Vagina (tissue), 2 donors: ENCODE measurements around the gene VPS4A. TPM values are rescaled to one million over a fixed set of nuclear protein-coding genes. Genes with fewer than 3 reads are reported as not detected.

ENCODE experiments used
- DNase-seq, 2 donors: peaks; one replicate each; pipeline ENCODE4 v3.0.0-alpha.2; 2017; ENCODE audit errors: extremely low spot score in 2 of 2
- H3K27ac ChIP-seq: fragments of 200-600 bp; sonication (generic); one replicate; pipeline ENCODE4 v1.5.1; 2019
- H3K27me3 ChIP-seq: fragments of 200-600 bp; sonication (generic); one replicate; pipeline ENCODE4 v1.5.1; 2019
- H3K36me3 ChIP-seq, 2 donors: fragments of 200-600 bp; sonication (generic); one replicate each; pipeline ENCODE4 v1.5.1; 2017 to 2019
- H3K4me1 ChIP-seq: fragments of 200-600 bp; sonication (generic); one replicate; pipeline ENCODE4 v1.5.1; 2019
- H3K4me3 ChIP-seq, 2 donors: fragments of 200-600 bp; sonication (generic); 1 replicate in 1 of 2; 2 replicates in 1 of 2; pipeline ENCODE4 v1.5.1; 2016 to 2019
- H3K9me3 ChIP-seq: fragments of 200-600 bp; sonication (generic); one replicate; pipeline ENCODE4 v1.5.1; 2019
- CTCF ChIP-seq, 3 experiments: fragments of 450-650 bp in 2 of 3; fragments of 200-600 bp in 1 of 3; sonication (generic) in 1 of 3; IDR thresholded peaks; one replicate each; pipeline ENCODE4 v1.5.1; 2017 to 2019; ENCODE audit warnings: antibody characterized with exemption in 3 of 3, mild to moderate bottlenecking in 2 of 3, moderate library complexity in 2 of 3
- POLR2A ChIP-seq, 2 donors: fragments of 450-650 bp; IDR thresholded peaks; one replicate each; pipeline ENCODE4 v1.6.1; 2017; ENCODE audit warnings: antibody characterized with exemption in 2 of 2, mild to moderate bottlenecking in 2 of 2, moderate library complexity in 2 of 2
- POLR2AphosphoS5 ChIP-seq, 2 donors: sonication (generic); formaldehyde crosslinking; IDR thresholded peaks; one replicate each; pipeline ENCODE4 v1.9.0; 2017; ENCODE audit warnings: antibody characterized with exemption in 2 of 2, mild to moderate bottlenecking in 2 of 2, low read depth in 1 of 2; ENCODE audit not compliant: insufficient read depth in 1 of 2
- intact Hi-C: fragments of 100-400 bp; cut with DNase I; formaldehyde crosslinking; loops from one replicate; pipeline ENCODE4 v1.15.1; 2023
- total RNA-seq: library from RNA; depleted of rRNA; stranded (reverse); fragments of >200 nt; gene quantifications from one replicate; pipeline ENCODE4 v1.2.3, GENCODE V29; 2016

The VPS4A gene
- total RNA-seq, 1 donor from 2014 or later = 27.7 TPM

- no peaks in the 10 kb centered on the region for H3K9me3 ChIP-seq
- no peaks in the 10 kb centered on the region for H3K4me1 ChIP-seq
- no peak overlapping the region for H3K27ac ChIP-seq
- no peak overlapping the region for H3K4me3 ChIP-seq
- intact Hi-C loops = no loop called here
- DNase-seq = peak in 1 of 2 donors; percentile 20
- no peak for TF ChIP-seq POLR2A (IDR thresholded peaks at IDR 0.05)
- TF ChIP-seq POLR2AphosphoS5 (IDR thresholded peaks at IDR 0.05; ENCODE audit: insufficient read depth in 1 of 2, low read depth in 1 of 2) = no peak
- no peak for TF ChIP-seq CTCF (IDR thresholded peaks at IDR 0.05)
- H3K36me3 ChIP-seq = peaks cover 0 to 28% of the 10 kb centered on the region in 2 donors
- H3K27me3 ChIP-seq = no peaks in the 10 kb centered on the region
Measured at GRCh38 chr16:69298261-69298660, 12.9 kb upstream of the VPS4A start.

- peaks cover 0 to 36% of the 10 kb centered on the region in 2 donors for H3K36me3 ChIP-seq
- TF ChIP-seq CTCF (IDR thresholded peaks at IDR 0.05) (no peak), POLR2AphosphoS5 (IDR thresholded peaks at IDR 0.05; ENCODE audit: insufficient read depth in 1 of 2, low read depth in 1 of 2) (no peak), POLR2A (IDR thresholded peaks at IDR 0.05) (no peak)
- no peak overlapping the region for H3K27ac ChIP-seq
- intact Hi-C loops = no loop called here
- H3K4me3 ChIP-seq = no peak overlapping the region
- H3K9me3 ChIP-seq = no peaks in the 10 kb centered on the region
- no peaks in the 10 kb centered on the region for H3K4me1 ChIP-seq
- H3K27me3 ChIP-seq = no peaks in the 10 kb centered on the region
- peak; percentile 9 to 18 for DNase-seq
Measured at GRCh38 chr16:69301187-69301586, 10.0 kb upstream of the VPS4A start.

GRCh38 chr16:69301861-69302260, 9.3 kb upstream of the VPS4A start:
- H3K27ac ChIP-seq = no peak overlapping the region
- intact Hi-C loops = no loop called here
- no peaks in the 10 kb centered on the region for H3K9me3 ChIP-seq
- no peaks in the 10 kb centered on the region for H3K4me1 ChIP-seq
- peak in 1 of 2 donors; percentile 32 for DNase-seq
- H3K4me3 ChIP-seq = no peak overlapping the region
- no peaks in the 10 kb centered on the region for H3K27me3 ChIP-seq
- peaks cover 0 to 36% of the 10 kb centered on the region in 2 donors for H3K36me3 ChIP-seq
- TF ChIP-seq POLR2AphosphoS5 (IDR thresholded peaks at IDR 0.05; ENCODE audit: insufficient read depth in 1 of 2, low read depth in 1 of 2) (no peak), POLR2A (IDR thresholded peaks at IDR 0.05) (no peak), CTCF (IDR thresholded peaks at IDR 0.05) (no peak)

- TF ChIP-seq CTCF (IDR thresholded peaks at IDR 0.05) (no peak), POLR2A (IDR thresholded peaks at IDR 0.05) (no peak), POLR2AphosphoS5 (IDR thresholded peaks at IDR 0.05; ENCODE audit: insufficient read depth in 1 of 2, low read depth in 1 of 2) (no peak)
- H3K27me3 ChIP-seq = no peaks in the 10 kb centered on the region
- H3K27ac ChIP-seq = no peak overlapping the region
- no peaks in the 10 kb centered on the region for H3K4me1 ChIP-seq
- H3K9me3 ChIP-seq = no peaks in the 10 kb centered on the region
- intact Hi-C loops = no loop called here
- DNase-seq = peak; percentile 9 to 22
- no peak overlapping the region for H3K4me3 ChIP-seq
- peaks cover 0 to 36% of the 10 kb centered on the region in 2 donors for H3K36me3 ChIP-seq
Measured at GRCh38 chr16:69302301-69302700, 8.8 kb upstream of the VPS4A start.

GRCh38 chr16:69306031-69306430, 5.1 kb upstream of the VPS4A start:
- intact Hi-C loops = no loop called here
- H3K4me3 ChIP-seq = no peak overlapping the region
- no peaks in the 10 kb centered on the region for H3K9me3 ChIP-seq

More at GRCh38 chr16:69306031-69306430, 5.1 kb upstream of the VPS4A start:
- no peak for TF ChIP-seq CTCF (IDR thresholded peaks at IDR 0.05)
- TF ChIP-seq POLR2A (IDR thresholded peaks at IDR 0.05) = no peak
- TF ChIP-seq POLR2AphosphoS5 (IDR thresholded peaks at IDR 0.05; ENCODE audit: insufficient read depth in 1 of 2, low read depth in 1 of 2) = no peak
- peaks cover 0 to 18% of the 10 kb centered on the region in 2 donors for H3K36me3 ChIP-seq
- peaks cover 5% of the 10 kb centered on the region for H3K4me1 ChIP-seq
- no peak overlapping the region for H3K27ac ChIP-seq
- DNase-seq = no peak
- H3K27me3 ChIP-seq = no peaks in the 10 kb centered on the region
